ENCODE results near the gene PTGDR2.

PTGDR2 gene

DNA sequence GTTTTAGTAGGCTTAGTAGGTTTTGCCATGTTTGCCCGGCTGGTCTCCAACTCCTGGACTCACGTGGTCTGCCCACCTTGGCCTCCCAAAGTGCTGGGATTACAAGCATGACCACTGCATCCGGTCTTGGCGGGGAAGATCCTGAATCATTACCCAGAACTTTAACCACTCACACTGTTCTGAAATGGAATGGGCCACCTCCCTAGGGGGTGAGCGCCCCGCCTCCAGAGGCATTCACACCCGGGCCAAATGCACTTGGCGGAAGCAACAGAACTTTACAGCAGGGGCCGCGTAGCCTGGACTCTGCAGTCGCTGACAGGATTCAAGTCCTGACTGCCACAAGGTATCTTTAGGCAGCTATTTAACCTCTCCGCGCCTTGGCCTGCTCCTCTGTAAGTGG is 8.5 kb downstream of the PTGDR2 start:
- Histone ChIP-seq H3K9me3 (ENCODE audit: control insufficient read depth in 2 of 2, low read length in 2 of 2) (no peaks in the 10 kb centered on the region), H3K4me1 (ENCODE audit: control insufficient read depth, insufficient read depth, low read length) (peaks cover 20% of the 10 kb centered on the region), H3K27me3 (ENCODE audit: control insufficient read depth in 1 of 2, insufficient read depth in 2 of 2, low read length in 2 of 2) (no peaks in the 10 kb centered on the region), H3K27ac (ENCODE audit: low read length) (no peak overlapping the region), H3K4me3 (ENCODE audit: low read length in 2 of 2) (no peak overlapping the region), H3K9ac (ENCODE audit: low read length in 2 of 2) (no peak overlapping the region), H3K36me3 (ENCODE audit: control insufficient read depth in 2 of 2, insufficient read depth in 2 of 2, low read length in 2 of 2) (peaks cover 8 to 38% of the 10 kb centered on the region in 2 donors)

DNA sequence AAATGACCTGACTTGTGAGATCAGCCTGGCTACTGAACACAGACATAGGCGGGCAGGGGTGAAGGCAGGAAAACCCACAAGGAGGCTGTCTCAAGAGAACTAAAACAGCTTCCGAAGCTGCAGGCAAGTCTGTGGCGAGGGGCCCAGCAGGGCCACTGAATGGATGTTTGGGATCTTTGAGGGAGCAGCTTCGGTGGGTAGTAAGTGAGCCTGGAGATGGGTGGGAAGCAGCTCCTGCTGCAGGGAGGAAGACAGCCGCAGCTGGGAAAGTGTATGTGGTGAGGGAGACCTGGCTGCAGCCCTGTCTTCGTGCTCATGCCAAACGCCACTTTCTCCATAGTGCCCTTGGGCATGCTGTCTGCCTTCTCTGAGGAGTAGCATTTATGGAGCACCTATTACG is 10.4 kb downstream of the PTGDR2 start:
- no peak overlapping the region for H3K27ac ChIP-seq (ENCODE audit: low read length)
- H3K4me3 ChIP-seq (ENCODE audit: low read length in 2 of 2): no peak overlapping the region
- no peaks in the 10 kb centered on the region for H3K27me3 ChIP-seq (ENCODE audit: control insufficient read depth in 1 of 2, insufficient read depth in 2 of 2, low read length in 2 of 2)
- H3K4me1 ChIP-seq (ENCODE audit: control insufficient read depth, insufficient read depth, low read length): peaks cover 35% of the 10 kb centered on the region
- H3K9me3 ChIP-seq (ENCODE audit: control insufficient read depth in 2 of 2, low read length in 2 of 2): no peaks in the 10 kb centered on the region
- peaks cover under 1 to 23% of the 10 kb centered on the region in 2 donors for H3K36me3 ChIP-seq (ENCODE audit: control insufficient read depth in 2 of 2, insufficient read depth in 2 of 2, low read length in 2 of 2)
- H3K9ac ChIP-seq (ENCODE audit: low read length in 2 of 2): peak overlapping the region in 1 of 2 donors; percentile 29

DNA sequence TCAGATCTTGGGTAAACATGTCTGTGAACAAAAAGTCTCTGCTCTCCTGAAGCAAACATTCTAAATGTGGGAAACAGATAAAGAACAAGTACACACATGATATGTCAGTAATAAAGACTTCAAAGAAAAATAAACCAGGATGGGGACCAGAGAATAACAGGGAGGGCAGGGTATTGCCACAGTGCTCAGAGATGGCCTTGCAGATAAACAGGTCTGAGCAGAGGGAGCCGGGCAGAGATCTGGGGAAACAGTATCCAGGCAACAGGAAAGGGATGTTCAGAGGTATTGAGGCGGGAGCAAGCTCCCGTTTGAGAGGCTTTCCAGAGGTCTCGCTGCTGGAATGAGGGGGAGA is 10.9 kb downstream of the PTGDR2 start:
- Histone ChIP-seq H3K27ac (ENCODE audit: low read length) (no peak overlapping the region), H3K4me3 (ENCODE audit: low read length in 2 of 2) (no peak overlapping the region), H3K9ac (ENCODE audit: low read length in 2 of 2) (peak overlapping the region; percentile 9 to 29), H3K36me3 (ENCODE audit: control insufficient read depth in 2 of 2, insufficient read depth in 2 of 2, low read length in 2 of 2) (peaks cover 0 to 18% of the 10 kb centered on the region in 2 donors), H3K4me1 (ENCODE audit: control insufficient read depth, insufficient read depth, low read length) (peaks cover 35% of the 10 kb centered on the region), H3K27me3 (ENCODE audit: control insufficient read depth in 1 of 2, insufficient read depth in 2 of 2, low read length in 2 of 2) (no peaks in the 10 kb centered on the region), H3K9me3 (ENCODE audit: control insufficient read depth in 2 of 2, low read length in 2 of 2) (no peaks in the 10 kb centered on the region)

DNA sequence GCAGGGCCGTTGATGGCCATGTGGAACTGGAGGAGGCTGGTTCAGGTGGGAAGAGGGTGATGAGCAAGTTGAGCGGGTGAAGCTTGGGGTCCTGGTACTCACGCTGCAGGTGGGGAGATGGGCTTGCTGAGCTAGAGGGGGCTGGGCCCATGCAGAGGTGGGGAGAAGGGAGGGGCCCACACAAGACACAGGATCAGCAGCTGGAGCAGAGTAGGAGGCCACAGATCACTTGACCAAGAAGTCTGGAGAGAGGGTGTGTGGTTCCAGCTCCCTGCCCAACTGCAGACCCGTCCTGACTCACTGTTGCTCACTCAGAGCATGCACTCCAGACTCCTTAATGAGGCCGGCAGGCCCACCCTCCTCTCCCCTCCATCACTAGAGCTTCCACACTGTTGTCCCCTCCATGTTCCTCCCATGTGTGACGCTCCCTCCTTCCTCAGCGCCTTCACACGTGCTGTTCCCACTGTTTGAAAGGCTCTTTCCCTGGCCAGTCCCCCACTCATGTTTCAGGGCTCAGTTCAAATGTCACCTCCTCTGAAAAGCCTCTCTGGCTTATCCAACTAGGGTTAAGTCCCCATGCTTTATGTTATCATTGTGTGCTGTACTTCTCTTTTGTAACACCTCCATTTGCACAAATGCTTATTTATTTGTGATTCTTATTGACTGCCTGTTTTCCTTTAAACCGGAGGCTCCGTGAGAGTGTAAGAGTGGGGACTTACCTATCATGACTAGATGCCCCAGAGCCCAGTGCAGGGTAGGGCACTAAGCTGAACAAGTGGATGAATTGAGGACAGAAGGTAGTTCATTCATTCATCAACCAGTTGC is 11.5 kb downstream of the PTGDR2 start:
- Histone ChIP-seq H3K27me3 (ENCODE audit: control insufficient read depth in 1 of 2, insufficient read depth in 2 of 2, low read length in 2 of 2) (no peaks in the 10 kb centered on the region), H3K36me3 (ENCODE audit: control insufficient read depth in 2 of 2, insufficient read depth in 2 of 2, low read length in 2 of 2) (peaks cover 0 to 14% of the 10 kb centered on the region in 2 donors), H3K4me3 (ENCODE audit: low read length in 2 of 2) (peak overlapping the region; percentile 94 to 96), H3K4me1 (ENCODE audit: control insufficient read depth, insufficient read depth, low read length) (peaks cover 35% of the 10 kb centered on the region), H3K9me3 (ENCODE audit: control insufficient read depth in 2 of 2, low read length in 2 of 2) (no peaks in the 10 kb centered on the region), H3K9ac (ENCODE audit: low read length in 2 of 2) (peak overlapping the region; percentile 25 to 29), H3K27ac (ENCODE audit: low read length) (no peak overlapping the region)

DNA sequence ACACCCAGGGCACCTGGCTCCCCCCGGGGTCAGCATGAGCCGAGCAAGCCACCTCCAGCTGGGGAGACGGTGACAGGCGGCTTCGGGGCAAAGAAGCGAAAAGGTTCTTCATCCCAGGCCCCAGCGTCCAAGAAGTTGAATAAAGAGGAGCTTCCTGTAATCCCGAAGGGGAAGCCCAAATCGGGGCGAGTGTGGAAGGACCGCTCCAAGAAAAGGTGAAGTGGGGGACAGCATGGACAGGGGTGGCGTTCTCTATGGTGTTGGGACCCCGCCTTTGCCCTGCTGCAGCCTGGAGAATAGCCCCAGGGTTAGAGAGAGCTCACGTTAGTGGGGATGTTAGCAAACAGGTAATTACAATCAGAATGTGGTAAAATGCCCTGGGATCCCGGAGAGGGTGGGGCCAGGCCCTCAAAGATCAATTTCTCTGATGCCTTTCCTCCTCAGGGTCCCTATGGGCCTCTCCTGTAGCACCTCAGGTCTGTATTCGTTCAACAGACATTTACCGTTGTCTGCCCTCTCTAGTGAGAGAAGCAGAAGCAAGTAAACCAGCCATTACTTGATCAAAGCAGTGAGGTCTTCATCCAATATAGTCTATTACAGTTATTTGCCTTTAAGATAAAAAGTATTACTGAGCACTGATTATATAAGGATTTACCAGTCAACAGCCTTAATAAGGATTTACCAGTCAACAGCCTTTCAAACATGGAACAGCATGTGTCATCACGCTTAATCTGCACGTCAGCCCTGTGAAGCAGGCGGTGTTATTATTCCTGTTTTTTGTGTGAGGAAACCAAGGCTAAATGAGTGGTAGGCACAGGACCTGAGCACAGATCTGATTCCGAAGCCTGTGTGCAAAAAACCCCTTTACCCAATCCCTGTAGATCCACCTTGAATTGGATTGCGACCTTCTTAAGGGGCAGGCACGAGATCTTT is 12.8 kb downstream of the PTGDR2 start:
- Histone ChIP-seq H3K4me3 (ENCODE audit: low read length in 2 of 2) (peak overlapping the region; percentile 94 to 96), H3K4me1 (ENCODE audit: control insufficient read depth, insufficient read depth, low read length) (peaks cover 35% of the 10 kb centered on the region), H3K9me3 (ENCODE audit: control insufficient read depth in 2 of 2, low read length in 2 of 2) (no peaks in the 10 kb centered on the region), H3K9ac (ENCODE audit: low read length in 2 of 2) (peak overlapping the region; percentile 85 to 91), H3K36me3 (ENCODE audit: control insufficient read depth in 2 of 2, insufficient read depth in 2 of 2, low read length in 2 of 2) (peaks cover 0 to 3% of the 10 kb centered on the region in 2 donors), H3K27ac (ENCODE audit: low read length) (no peak overlapping the region), H3K27me3 (ENCODE audit: control insufficient read depth in 1 of 2, insufficient read depth in 2 of 2, low read length in 2 of 2) (no peaks in the 10 kb centered on the region)

DNA sequence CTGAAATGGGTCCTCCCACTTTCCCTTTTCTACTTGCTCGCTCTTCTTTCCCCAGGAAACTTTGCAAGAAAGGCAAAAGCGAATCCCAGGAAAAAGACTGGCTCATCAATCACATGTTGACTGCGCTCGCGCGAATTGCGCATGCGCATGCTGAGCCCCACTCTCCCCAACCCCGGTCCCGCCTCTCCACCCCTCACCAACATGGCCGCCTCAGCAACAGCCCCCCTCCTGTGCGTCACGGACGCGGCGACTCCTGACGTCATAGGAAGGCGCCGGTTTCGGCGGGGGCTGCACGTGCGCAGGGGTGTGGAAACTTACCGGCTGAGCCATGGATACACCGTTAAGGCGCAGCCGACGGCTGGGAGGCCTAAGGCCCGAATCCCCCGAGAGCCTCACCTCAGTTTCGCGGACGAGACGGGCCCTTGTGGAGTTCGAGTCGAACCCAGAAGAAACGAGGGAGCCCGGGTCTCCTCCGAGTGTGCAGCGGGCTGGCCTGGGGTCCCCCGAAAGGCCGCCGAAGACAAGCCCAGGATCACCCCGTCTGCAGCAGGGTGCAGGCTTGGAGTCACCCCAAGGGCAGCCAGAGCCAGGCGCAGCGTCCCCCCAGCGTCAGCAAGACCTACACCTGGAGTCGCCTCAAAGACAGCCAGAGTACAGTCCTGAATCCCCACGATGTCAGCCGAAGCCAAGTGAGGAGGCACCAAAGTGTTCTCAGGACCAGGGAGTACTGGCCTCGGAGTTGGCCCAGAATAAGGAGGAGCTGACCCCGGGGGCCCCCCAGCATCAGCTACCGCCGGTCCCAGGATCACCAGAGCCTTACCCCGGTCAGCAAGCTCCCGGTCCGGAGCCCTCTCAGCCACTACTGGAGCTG is 13.7 kb downstream of the PTGDR2 start, which contains the start of gene CCDC86:
TSS of gene CCDC86 (plus strand) at position 317 of the 871 bp plus-strand sequence. CDS start at position 329, 12 bp downstream.
- Histone ChIP-seq H3K4me1 (ENCODE audit: control insufficient read depth, insufficient read depth, low read length) (peaks cover 35% of the 10 kb centered on the region), H3K4me3 (ENCODE audit: low read length in 2 of 2) (peak within 1 kb of the TSS; percentile 94 to 96), H3K36me3 (ENCODE audit: control insufficient read depth in 2 of 2, insufficient read depth in 2 of 2, low read length in 2 of 2) (no peaks in the 10 kb centered on the region), H3K9me3 (ENCODE audit: control insufficient read depth in 2 of 2, low read length in 2 of 2) (no peaks in the 10 kb centered on the region), H3K9ac (ENCODE audit: low read length in 2 of 2) (peak within 1 kb of the TSS; percentile 85 to 91), H3K27ac (ENCODE audit: low read length) (peak within 1 kb of the TSS; percentile 41), H3K27me3 (ENCODE audit: control insufficient read depth in 1 of 2, insufficient read depth in 2 of 2, low read length in 2 of 2) (peaks cover 0 to under 1% of the 10 kb centered on the region in 2 donors)

DNA sequence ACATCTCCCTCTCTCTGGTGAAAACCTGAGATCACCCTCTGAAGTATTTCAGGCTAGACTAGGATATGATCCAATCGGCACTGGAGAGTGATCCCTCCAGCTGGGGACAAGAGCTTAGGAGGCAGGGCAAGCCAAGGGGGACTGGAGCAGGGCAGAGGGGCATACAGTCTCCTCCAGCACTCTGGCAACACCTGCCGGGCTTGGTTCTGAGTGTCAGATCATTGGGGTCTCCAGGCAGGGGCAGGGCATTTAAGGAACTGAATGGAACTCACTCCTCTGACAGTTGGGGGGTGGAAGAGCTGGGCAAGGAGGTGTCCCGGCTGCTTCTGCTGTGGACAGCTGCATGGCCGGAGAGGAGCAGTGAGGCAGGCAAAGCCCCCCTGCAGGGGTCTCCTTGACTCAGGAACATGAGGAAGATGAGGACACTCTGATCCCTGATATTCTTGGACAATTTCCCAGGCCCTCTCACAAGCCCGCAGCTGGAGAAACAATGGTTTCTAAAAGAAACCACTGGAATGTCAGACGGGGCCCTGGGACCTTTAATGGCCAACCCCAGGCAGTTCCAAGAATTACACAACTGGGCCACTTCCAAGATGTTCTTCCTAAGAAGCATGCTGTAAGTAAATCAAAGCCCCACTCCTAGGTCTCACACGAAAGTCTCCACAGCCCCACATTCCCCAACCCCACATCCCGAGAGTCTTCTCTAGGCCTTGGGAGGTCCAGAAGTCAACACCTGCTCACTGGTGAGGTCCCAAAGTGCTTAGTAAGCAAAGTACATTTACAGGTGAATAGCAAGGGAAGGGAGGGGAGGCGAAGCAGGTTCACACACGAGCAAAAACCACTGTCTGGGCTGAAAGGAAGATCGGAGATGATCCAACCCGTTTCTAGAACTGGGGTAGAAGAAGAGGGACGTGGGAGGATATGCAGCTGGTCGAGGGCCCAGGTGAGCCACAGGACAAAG is 15.0 kb downstream of the PTGDR2 start:
- peak overlapping the region; percentile 94 to 96 for H3K4me3 ChIP-seq (ENCODE audit: low read length in 2 of 2)

DNA sequence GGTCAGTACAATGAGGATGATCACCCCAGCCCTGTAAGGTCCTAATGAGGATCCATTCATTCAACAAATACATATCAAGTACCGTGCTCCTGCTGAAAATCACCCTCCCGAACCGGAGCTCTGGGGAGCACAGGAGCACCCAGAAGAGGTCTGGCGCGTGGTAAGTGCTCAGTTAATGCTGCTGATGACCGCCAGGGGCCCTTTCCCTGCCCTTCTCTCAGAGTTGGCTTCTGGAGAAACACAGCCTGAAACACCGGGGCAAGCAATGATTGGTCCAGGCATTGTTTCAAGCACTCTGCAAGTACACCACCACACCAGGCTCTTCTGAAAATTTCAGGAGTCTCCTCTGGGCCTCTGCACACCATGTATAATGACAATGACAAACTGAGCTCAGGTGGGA is 17.6 kb downstream of the PTGDR2 start:
- Histone ChIP-seq H3K27ac (ENCODE audit: low read length) (no peak overlapping the region), H3K9me3 (ENCODE audit: control insufficient read depth in 2 of 2, low read length in 2 of 2) (no peaks in the 10 kb centered on the region), H3K9ac (ENCODE audit: low read length in 2 of 2) (no peak overlapping the region)

More for the DNA sequence above, 15.0 kb downstream of the PTGDR2 start:
- peak overlapping the region; percentile 41 for H3K27ac ChIP-seq (ENCODE audit: low read length)
- H3K36me3 ChIP-seq (ENCODE audit: control insufficient read depth in 2 of 2, insufficient read depth in 2 of 2, low read length in 2 of 2): no peaks in the 10 kb centered on the region
- peaks cover 0 to 2% of the 10 kb centered on the region in 2 donors for H3K27me3 ChIP-seq (ENCODE audit: control insufficient read depth in 1 of 2, insufficient read depth in 2 of 2, low read length in 2 of 2)
- H3K9ac ChIP-seq (ENCODE audit: low read length in 2 of 2): peak overlapping the region; percentile 47 to 91
- H3K4me1 ChIP-seq (ENCODE audit: control insufficient read depth, insufficient read depth, low read length): peaks cover 35% of the 10 kb centered on the region
- H3K9me3 ChIP-seq (ENCODE audit: control insufficient read depth in 2 of 2, low read length in 2 of 2): no peaks in the 10 kb centered on the region

DNA sequence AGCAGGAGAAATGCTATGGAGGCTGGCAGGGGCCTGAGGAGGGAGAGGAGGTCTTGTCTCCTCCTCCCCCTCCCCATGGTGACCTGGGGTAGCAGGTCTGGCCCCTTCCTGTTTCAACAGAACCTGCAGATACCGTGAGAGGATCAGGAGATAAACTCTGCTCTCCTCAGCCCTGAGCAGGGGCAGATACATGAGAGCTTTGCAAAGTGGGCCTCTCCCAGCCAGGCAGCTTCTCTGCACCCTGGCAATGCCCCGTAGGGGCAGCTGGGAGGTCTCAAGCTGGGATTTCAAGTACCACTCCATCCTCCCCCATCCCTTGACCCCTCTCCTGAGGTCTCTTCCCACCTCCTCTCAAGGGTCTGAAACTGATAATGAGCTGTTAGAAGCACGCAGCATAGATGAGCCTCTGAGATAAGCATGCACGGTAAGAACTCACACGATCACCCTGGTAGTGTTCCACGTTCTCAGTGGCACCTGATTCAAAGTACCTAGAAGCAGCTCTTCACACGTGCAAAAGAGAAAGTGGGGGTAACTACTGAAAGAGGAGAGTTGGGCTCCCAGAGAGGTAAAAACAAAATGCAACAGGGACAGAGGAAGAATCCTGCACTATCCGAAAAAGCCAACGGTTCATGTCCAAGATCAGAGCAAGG is 18.8 kb downstream of the PTGDR2 start:
- H3K9me3 ChIP-seq (ENCODE audit: control insufficient read depth in 2 of 2, low read length in 2 of 2): no peaks in the 10 kb centered on the region
- H3K9ac ChIP-seq (ENCODE audit: low read length in 2 of 2): no peak overlapping the region
- H3K4me3 ChIP-seq (ENCODE audit: low read length in 2 of 2): no peak overlapping the region
- H3K27me3 ChIP-seq (ENCODE audit: control insufficient read depth in 1 of 2, insufficient read depth in 2 of 2, low read length in 2 of 2): peaks cover 0 to 4% of the 10 kb centered on the region in 2 donors
- no peaks in the 10 kb centered on the region for H3K36me3 ChIP-seq (ENCODE audit: control insufficient read depth in 2 of 2, insufficient read depth in 2 of 2, low read length in 2 of 2)
- no peak overlapping the region for H3K27ac ChIP-seq (ENCODE audit: low read length)
- peaks cover 12% of the 10 kb centered on the region for H3K4me1 ChIP-seq (ENCODE audit: control insufficient read depth, insufficient read depth, low read length)

More for the DNA sequence above, 17.6 kb downstream of the PTGDR2 start:
- Histone ChIP-seq H3K27me3 (ENCODE audit: control insufficient read depth in 1 of 2, insufficient read depth in 2 of 2, low read length in 2 of 2) (peaks cover 0 to 2% of the 10 kb centered on the region in 2 donors), H3K4me1 (ENCODE audit: control insufficient read depth, insufficient read depth, low read length) (peaks cover 22% of the 10 kb centered on the region), H3K4me3 (ENCODE audit: low read length in 2 of 2) (no peak overlapping the region), H3K36me3 (ENCODE audit: control insufficient read depth in 2 of 2, insufficient read depth in 2 of 2, low read length in 2 of 2) (no peaks in the 10 kb centered on the region)
